Endothelial cell of umbilical vein (primary cell): ENCODE results near the gene TXNDC12. TPM values are rescaled to one million over a fixed set of nuclear protein-coding genes. Genes with fewer than 3 reads are reported as not detected.

Source experiments
- BruUV-seq: library from RNA; stranded (reverse); fragments of 400-500 nt; replicated peaks from 2 replicates; lab custom pipeline; 2021; lab: Mats Ljungman, UMichigan
- CTCF ChIA-PET: fragments of 300-600, 350-600 bp; sonication (Branson Sonifier 250); formaldehyde crosslinking; loops from one replicate; lab custom pipeline; 2021; ENCODE audit warnings: antibody characterized with exemption, inconsistent platforms; lab: Charles Lee
- POLR2A ChIA-PET: fragments of 300-600, 350-600 bp; sonication (Branson Sonifier 250); formaldehyde crosslinking; loops from one replicate; lab custom pipeline; 2021; ENCODE audit warnings: antibody characterized with exemption, inconsistent platforms; lab: Charles Lee
- DNase-seq: peaks from one replicate; pipeline ENCODE4 v3.0.0-alpha.2; 2011; ENCODE audit warnings: low read depth, low spot score
- FAIRE-seq: peaks from 2 replicates; lab custom pipeline; 2011; peaks lifted over from hg19 to GRCh38; lab: Jason Lieb, UNC
- H2AFZ ChIP-seq: 2 replicates; pipeline ENCODE4 v1.6.0; 2012; ENCODE audit warnings: low read depth, low read length, control low read depth, inconsistent platforms
- H3K27ac ChIP-seq: 2 replicates; pipeline ENCODE4 v1.5.1; 2011; ENCODE audit warnings: low read depth, mild to moderate bottlenecking, control low read depth, low read length, moderate library complexity; ENCODE audit not compliant: insufficient read depth
- H3K27me3 ChIP-seq, 2 experiments: 2 replicates each; pipeline versions ENCODE4 v1.6.0 to v1.6.1; 2011; ENCODE audit warnings: low read length in 2 of 2, mixed read lengths in 1 of 2; ENCODE audit not compliant: control insufficient read depth in 2 of 2, insufficient read depth in 2 of 2
- H3K36me3 ChIP-seq, 2 experiments: 2 replicates in 1 of 2; 3 replicates in 1 of 2; pipeline ENCODE4 v1.5.1; 2011; ENCODE audit warnings: low read length in 2 of 2, mild to moderate bottlenecking in 1 of 2, moderate library complexity in 1 of 2; ENCODE audit not compliant: control insufficient read depth in 2 of 2, insufficient read depth in 2 of 2; ENCODE audit errors: extremely low read depth in 1 of 2
- H3K4me1 ChIP-seq: 3 replicates; pipeline ENCODE4 v1.5.1; 2011; ENCODE audit warnings: mild to moderate bottlenecking, low read length; ENCODE audit not compliant: control insufficient read depth, insufficient read depth; ENCODE audit errors: extremely low read depth
- H3K4me2 ChIP-seq: 2 replicates; pipeline ENCODE4 v1.6.1; 2011; ENCODE audit warnings: low read length, control low read depth, mixed read lengths; ENCODE audit not compliant: insufficient read depth
- H3K4me3 ChIP-seq, 3 experiments: fragments of 200-600 bp in 1 of 3; sonication (generic), shearing (Covaris generic) in 1 of 3; replicated peaks in 1 of 3; 2 replicates each; pipeline ENCODE4 v1.5.1; 2011 to 2016; ENCODE audit warnings: control low read depth in 3 of 3, low read length in 3 of 3, mild to moderate bottlenecking in 2 of 3, inconsistent platforms in 1 of 3, low read depth in 1 of 3, moderate library complexity in 1 of 3; ENCODE audit not compliant: insufficient read depth in 1 of 3
- H3K79me2 ChIP-seq: 2 replicates; pipeline ENCODE4 v1.6.0; 2012; ENCODE audit warnings: low read length, inconsistent platforms; ENCODE audit not compliant: control insufficient read depth, insufficient read depth
- H3K9ac ChIP-seq: replicated peaks from 2 replicates; pipeline ENCODE3; 2011; ENCODE audit warnings: low read length, control low read depth; ENCODE audit not compliant: insufficient read depth; ENCODE audit errors: extremely low read depth
- H3K9me1 ChIP-seq: replicated peaks from 3 replicates; pipeline ENCODE4 v1.6.0; 2011; ENCODE audit warnings: mild to moderate bottlenecking, low read length; ENCODE audit not compliant: control insufficient read depth, insufficient read depth; ENCODE audit errors: extremely low read depth
- H3K9me3 ChIP-seq: replicated peaks from 2 replicates; pipeline ENCODE4 v1.5.1; 2012; ENCODE audit warnings: low read length, inconsistent platforms; ENCODE audit not compliant: control insufficient read depth, insufficient read depth
- H4K20me1 ChIP-seq: replicated peaks from 2 replicates; pipeline ENCODE3; 2011; ENCODE audit warnings: mild to moderate bottlenecking, low read length; ENCODE audit not compliant: control insufficient read depth, insufficient read depth; ENCODE audit errors: extremely low read depth
- EZH2 ChIP-seq: IDR thresholded peaks from 2 replicates; pipeline ENCODE4 v1.6.1; 2012; ENCODE audit warnings: borderline replicate concordance, low read depth, mild to moderate bottlenecking, moderate library complexity, low read length, inconsistent platforms; ENCODE audit not compliant: severe bottlenecking
- FOS ChIP-seq: IDR thresholded peaks from 2 replicates; pipeline ENCODE4 v1.6.1; 2011; ENCODE audit warnings: mild to moderate bottlenecking, low read length, moderate library complexity, borderline replicate concordance; ENCODE audit not compliant: insufficient read depth
- GATA2 ChIP-seq: IDR thresholded peaks from 2 replicates; pipeline ENCODE4 v1.7.0; 2011; ENCODE audit warnings: low read depth, mild to moderate bottlenecking, moderate library complexity, mixed read lengths, low read length; ENCODE audit not compliant: insufficient read length, insufficient read depth
- JUN ChIP-seq: IDR thresholded peaks from 2 replicates; pipeline ENCODE4 v1.6.1; 2011; ENCODE audit warnings: borderline replicate concordance, low read depth; ENCODE audit not compliant: insufficient read length, insufficient read depth
- MYC ChIP-seq: IDR thresholded peaks from one replicate; pipeline ENCODE4 v1.6.1; 2011; ENCODE audit warnings: mild to moderate bottlenecking, low read depth, low read length
- POLR2A ChIP-seq: IDR thresholded peaks from 2 replicates; pipeline ENCODE4 v1.6.1; 2012; ENCODE audit warnings: low read depth, mild to moderate bottlenecking, control low read depth, low read length
- POLR2AphosphoS5 ChIP-seq: IDR thresholded peaks from 2 replicates; pipeline ENCODE4 v1.6.1; 2012; ENCODE audit warnings: low read depth, mild to moderate bottlenecking, control low read depth, low read length, moderate library complexity; ENCODE audit not compliant: insufficient read depth
- dilution Hi-C: fragments of 300-500 bp; cut with MboI; formaldehyde crosslinking; loops from one replicate; pipeline ENCODE4 v1.15.0; 2019; ENCODE audit warnings: low sequenced_read_pairs; ENCODE audit not compliant: extremely low pct_ligation_motif_present
- intact Hi-C: fragments of 100-400 bp; cut with micrococcal nuclease; formaldehyde crosslinking; loops from one replicate; pipeline ENCODE4 v1.10.0; 2022
- polyA plus RNA-seq, 4 experiments: library from polyadenylated mRNA; depleted of rRNA in 3 of 4; stranded (reverse) in 3 of 4; unstranded in 1 of 4; fragments of >200 nt; gene quantifications; 2 replicates each; pipeline versions ENCODE4 v1.2.1 to v1.2.3, GENCODE V29; 2011 to 2012; ENCODE audit warnings: missing spikeins in 1 of 4
- total RNA-seq: library from RNA; stranded (reverse); gene quantifications from 2 replicates; pipeline ENCODE4 v1.2.3, GENCODE V29; 2021
- TF ChIP-seq, protein P1 (sequence below), 2 donors: IDR thresholded peaks; 1 replicate in 1 of 2; 2 replicates in 1 of 2; pipeline ENCODE4 v1.5.1; 2011; ENCODE audit warnings: low read length in 2 of 2, mild to moderate bottlenecking in 2 of 2, moderate library complexity in 2 of 2, control low read depth in 1 of 2, inconsistent platforms in 1 of 2, low read depth in 1 of 2; ENCODE audit not compliant: insufficient read depth in 1 of 2; ENCODE audit errors: extremely low read depth in 1 of 2
- TF ChIP-seq, protein P2 (sequence below): IDR thresholded peaks from 2 replicates; pipeline ENCODE4 v1.6.1; 2011; ENCODE audit not compliant: insufficient read depth, insufficient read length

TXNDC12 gene
- total and polyA plus RNA-seq, 2 donors (not counting 3 experiments of a cell fraction or from before 2014, with no cell fraction given): 33.7 to 57.4 TPM

DNA sequence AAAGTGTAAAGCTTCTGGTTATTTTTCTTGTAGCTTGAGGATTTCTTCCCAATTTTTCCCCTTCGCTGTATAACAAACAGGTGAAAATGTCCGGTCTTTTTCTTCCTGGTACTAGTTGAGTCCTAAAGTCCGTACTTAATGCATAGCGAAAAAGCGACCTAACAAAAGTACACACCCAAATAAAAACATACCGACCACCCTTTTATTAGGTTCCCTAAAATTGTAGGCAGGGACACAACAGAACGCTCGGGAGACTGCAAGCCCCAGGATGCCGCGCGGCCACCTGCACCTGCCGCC is 823 bp upstream of the TXNDC12 start:
- no peaks in the 10 kb centered on the region for H4K20me1 ChIP-seq
- dilution Hi-C loops (no loop called here), intact Hi-C loops (loop anchor here (1.0 to 5.0 kb wide), 3 partner anchors 23 to 311 kb away; partner anchors contain the start of genes CC2D1B and KTI12)
- no peak for TF ChIP-seq EZH2
- no peak for TF ChIP-seq MYC
- TF ChIP-seq GATA2: no peak
- TF ChIP-seq JUN: no peak
- TF ChIP-seq, protein P1, sequence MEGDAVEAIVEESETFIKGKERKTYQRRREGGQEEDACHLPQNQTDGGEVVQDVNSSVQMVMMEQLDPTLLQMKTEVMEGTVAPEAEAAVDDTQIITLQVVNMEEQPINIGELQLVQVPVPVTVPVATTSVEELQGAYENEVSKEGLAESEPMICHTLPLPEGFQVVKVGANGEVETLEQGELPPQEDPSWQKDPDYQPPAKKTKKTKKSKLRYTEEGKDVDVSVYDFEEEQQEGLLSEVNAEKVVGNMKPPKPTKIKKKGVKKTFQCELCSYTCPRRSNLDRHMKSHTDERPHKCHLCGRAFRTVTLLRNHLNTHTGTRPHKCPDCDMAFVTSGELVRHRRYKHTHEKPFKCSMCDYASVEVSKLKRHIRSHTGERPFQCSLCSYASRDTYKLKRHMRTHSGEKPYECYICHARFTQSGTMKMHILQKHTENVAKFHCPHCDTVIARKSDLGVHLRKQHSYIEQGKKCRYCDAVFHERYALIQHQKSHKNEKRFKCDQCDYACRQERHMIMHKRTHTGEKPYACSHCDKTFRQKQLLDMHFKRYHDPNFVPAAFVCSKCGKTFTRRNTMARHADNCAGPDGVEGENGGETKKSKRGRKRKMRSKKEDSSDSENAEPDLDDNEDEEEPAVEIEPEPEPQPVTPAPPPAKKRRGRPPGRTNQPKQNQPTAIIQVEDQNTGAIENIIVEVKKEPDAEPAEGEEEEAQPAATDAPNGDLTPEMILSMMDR (IDR thresholded peaks at IDR 0.05; ENCODE audit: extremely low read depth in 1 of 2, insufficient read depth in 1 of 2, low read depth in 1 of 2, low read length in 2 of 2): no peak
- no peak for TF ChIP-seq POLR2A
- no peak for TF ChIP-seq FOS
- TF ChIP-seq, protein P2, sequence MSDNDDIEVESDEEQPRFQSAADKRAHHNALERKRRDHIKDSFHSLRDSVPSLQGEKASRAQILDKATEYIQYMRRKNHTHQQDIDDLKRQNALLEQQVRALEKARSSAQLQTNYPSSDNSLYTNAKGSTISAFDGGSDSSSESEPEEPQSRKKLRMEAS: no peak
- no peak for TF ChIP-seq POLR2AphosphoS5
- no peaks in the 10 kb centered on the region for H3K9me3 ChIP-seq
- POLR2A ChIA-PET: interaction anchor here (1.4 to 1.5 kb wide), 2 partner anchors 23 to 29 kb away, joined by 3 to 4 read pairs; partner anchors contain the start of gene KTI12
- H2AFZ ChIP-seq: peak overlapping the region; percentile 71
- no peaks in the 10 kb centered on the region for H3K9me1 ChIP-seq
- peaks cover 4 to 8% of the 10 kb centered on the region in 2 experiments for H3K36me3 ChIP-seq
- peak overlapping the region; percentile 86 for H3K9ac ChIP-seq
- no peaks in the 10 kb centered on the region for H3K27me3 ChIP-seq
- FAIRE-seq: no peak
- CTCF ChIA-PET: no interaction called here
- H3K4me2 ChIP-seq: peak overlapping the region; percentile 97
- peaks cover 24% of the 10 kb centered on the region for H3K4me1 ChIP-seq
- peaks cover 47% of the 10 kb centered on the region for H3K79me2 ChIP-seq
- H3K27ac ChIP-seq: peak overlapping the region; percentile 75
- H3K4me3 ChIP-seq: peak overlapping the region; percentile 62 to 93 (median 92)
- DNase-seq: no peak
- BruUV-seq: no TSS peak
